Cardiac septum (tissue), 1 donor: ENCODE results near the gene FZD2. TPM values are rescaled to one million over a fixed set of nuclear protein-coding genes. Genes with fewer than 3 reads are reported as not detected.

ENCODE experiments used
- DNase-seq: peaks from one replicate; pipeline ENCODE4 v3.0.0-alpha.2; 2020; ENCODE audit warnings: low spot score
- intact Hi-C: fragments of 100-400 bp; cut with DNase I; formaldehyde crosslinking; loops from one replicate; pipeline ENCODE4 v1.14.0; 2022
- total RNA-seq: library from RNA; stranded (reverse); fragmentation: NEBNext Ultra II Directional; extraction: Animal tissue kit (Norgen Biotek cat#: 25700); gene quantifications from one replicate; pipeline ENCODE4 v1.2.1, GENCODE V29; 2021
- donor health status: DM: no; HTN: no; CAD: no.

Gene FZD2
- total RNA-seq, 1 donor from 2014 or later, result 5.7 TPM

DNA sequence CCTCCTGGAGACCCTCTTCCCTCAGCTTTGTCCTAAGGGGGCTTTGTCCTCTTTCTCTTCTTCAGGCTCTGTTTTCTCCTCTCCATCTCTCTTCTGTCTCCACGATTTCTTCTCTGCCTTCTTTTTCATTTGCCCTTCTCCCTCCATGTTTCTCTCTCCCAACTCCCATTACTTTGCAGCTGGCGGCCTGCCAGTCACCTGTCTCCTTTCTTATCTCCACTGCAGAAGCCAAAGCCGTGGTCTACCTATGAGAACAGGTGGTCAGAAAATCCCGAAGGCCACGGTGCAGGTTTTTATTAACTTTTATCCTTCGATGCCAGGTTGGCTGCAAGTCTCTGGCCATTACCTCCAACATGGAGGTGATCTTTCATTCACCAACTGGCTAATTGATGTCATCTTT, 45.1 kb downstream of the FZD2 start:
- DNase-seq, result no peak
- intact Hi-C loops, result no loop called here

DNA sequence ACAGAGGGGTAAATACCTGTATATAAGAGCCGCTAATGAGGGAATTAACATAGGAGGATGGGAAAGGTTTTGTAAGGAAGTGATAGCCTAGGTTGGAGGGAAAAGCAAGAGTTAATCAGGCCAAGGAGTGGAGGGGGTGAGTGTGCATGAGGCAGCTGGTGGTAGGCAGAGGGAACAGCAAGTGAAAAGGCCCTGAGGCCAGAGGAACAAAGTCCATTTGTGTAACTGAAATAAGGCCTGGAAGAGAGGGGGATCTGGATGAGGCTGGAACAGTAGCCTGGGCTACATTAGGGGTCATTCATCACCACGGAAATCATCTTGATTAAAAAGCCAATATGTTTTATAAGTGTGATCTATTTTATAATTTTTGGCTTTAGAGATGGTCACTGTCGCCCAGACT, 45.7 kb downstream of the FZD2 start:
- no peak for DNase-seq
- intact Hi-C loops, result no loop called here

DNA sequence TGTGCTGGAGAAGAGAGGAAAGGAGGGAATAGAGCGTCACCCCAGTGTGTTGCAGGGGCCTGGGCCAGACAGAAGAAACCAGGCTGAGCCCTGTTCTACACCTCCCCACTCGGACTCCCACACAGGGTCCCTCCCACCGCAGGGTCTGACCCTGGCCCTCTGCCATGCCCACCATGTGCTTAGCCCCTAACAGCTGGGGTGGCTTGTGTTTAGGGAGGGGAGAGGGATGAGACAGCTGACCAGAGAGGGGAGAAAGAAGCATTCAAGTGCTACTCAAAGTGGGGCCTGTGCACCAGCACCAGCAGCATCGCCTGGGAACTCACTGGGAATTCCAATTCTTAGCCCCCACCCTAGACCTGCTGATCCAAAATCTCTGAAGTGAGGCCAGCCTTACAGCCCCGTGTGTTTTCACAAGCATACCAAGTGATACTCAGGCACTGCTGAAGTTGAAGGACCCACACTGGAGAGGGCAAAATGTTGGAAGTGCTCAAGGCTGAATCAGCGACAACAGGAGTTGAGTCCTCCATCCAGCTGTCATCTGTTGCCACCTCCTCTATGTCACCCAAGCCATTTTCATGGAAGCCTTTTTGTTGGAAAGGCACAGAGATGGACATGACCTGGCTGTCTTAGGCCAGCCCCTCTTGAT, 47.0 kb downstream of the FZD2 start:
- no peak for DNase-seq
- intact Hi-C loops, result no loop called here

DNA sequence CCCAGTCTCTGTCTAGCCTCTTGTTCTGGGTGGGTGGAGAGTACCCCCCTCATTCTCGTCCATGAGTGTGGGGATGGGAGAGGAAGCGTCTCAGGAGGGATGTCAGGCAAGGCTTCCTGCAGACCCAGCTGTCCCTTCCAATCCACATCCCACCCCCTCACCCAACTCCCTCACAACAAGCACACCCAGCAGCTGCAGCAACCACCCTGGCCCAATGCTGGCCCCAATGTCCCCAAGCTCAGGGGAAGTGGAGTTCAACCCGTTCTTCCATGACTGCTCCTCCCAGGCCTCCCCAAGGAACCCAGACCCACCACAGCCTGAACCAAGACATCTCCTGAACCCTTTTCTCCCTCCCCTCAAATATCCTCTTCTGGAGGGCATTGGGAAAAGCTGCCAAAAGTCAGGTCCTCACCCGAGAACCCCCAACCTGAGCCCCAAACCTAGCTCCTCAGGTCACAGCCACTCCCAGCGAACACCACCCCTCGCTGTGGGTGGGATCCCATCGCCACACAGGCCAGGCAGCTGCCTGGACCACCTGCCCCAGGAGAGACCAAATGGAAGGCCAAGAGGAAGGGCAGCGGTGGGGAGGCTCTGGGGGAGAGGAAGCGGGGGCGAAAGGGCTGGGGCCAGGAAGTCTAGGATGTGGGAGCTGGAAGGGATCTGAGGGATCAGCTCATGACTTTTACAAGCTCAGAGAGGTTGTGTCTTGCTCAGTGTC, 47.6 kb downstream of the FZD2 start:
- intact Hi-C loops, result no loop called here
- DNase-seq, result no peak

DNA sequence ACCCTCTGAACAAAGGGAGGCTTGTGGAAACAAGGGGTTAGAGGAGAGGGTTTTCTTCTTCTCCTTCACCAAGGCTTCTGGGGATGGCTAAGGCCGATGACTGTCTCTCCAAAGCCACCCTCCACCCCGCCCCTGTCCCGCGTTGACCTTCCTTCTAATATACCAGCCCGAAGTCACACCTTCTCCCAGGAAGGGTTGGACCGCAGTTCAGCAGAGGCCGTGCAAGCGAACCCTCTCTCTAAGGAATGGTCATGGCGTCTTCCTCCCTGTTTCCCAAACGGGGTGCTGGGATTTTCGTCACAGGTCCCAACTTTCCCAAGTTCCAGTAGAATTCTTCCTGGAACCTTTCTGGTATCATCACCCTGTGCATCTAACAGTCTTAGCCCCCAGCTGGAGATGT, 49.4 kb downstream of the FZD2 start:
- intact Hi-C loops, result no loop called here
- DNase-seq, result no peak

DNA sequence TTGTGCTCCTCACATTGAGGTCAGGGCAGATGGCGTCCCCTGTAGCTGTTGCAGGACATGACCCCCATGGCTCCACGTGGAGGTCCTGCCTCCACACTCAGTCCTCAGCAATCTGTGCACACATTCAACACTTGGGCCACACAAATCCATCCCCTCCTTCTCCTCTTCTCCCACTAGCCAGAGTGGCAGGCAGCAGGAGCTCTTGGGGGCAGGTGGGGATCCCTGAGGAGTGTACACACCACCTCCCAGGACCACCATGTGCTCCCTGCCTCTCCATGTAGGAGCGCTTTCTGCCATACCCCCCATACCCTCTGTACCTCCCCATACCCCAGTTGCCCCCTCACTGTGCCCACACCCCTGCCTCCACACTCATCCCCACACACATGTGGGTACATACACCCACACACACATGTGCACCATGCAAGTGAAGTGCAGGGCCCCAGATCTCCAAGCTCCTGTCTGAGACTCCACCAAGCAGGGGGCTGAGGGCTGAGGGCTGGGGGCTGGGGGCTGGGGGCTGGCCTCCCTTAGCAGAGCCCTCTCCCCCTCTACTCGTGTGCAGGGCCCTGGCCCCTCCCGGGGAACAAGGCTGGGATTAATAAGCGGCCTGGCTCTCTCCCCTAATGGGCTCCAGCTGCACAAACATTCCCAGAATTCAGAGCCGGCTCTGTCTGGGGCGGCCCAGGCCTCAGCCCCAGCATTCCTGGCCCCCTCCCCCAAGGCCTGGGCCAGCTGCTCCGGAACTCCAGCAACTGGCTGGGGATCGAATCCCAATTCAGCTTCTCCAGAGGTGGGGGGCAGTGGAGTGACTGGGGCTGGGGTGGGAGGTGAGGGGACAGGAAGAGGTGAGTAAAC, 50.8 kb downstream of the FZD2 start:
- no peak for DNase-seq
- intact Hi-C loops, result no loop called here

DNA sequence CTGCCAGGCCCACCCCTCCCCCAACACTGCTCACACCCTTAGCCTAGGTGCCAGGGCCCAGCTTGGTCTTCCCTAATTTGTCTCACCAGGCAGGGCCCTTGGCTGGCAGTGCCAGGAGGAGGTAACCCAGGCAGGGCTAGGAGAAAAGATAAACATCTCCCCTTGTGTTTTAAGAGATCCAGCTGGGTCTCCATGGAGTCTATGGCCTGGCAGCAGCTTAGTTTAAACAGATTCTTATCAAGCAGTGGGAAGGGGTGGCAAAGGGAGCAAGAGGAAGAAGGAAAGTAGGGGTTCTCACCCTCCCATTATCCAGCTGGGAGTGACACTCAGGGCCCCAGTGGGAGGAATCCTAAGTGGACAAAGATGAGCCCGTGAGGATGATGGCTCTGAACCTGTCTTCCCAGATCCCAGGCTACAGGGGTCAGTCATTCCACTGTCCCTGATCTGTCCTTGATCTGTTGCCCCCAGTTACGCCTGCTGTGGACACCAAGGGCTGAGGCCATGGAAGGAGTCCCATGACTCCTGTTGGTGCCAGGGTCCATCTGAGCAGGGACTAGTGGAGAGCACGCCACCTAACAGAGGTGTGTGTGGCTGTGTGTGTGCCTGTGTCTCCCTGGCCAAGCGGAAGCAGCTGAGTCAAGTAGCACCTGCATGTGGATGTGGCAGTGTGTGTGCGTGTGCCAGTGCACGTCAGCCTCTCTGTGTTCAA, 51.6 kb downstream of the FZD2 start:
- no peak for DNase-seq
- intact Hi-C loops, result no loop called here

DNA sequence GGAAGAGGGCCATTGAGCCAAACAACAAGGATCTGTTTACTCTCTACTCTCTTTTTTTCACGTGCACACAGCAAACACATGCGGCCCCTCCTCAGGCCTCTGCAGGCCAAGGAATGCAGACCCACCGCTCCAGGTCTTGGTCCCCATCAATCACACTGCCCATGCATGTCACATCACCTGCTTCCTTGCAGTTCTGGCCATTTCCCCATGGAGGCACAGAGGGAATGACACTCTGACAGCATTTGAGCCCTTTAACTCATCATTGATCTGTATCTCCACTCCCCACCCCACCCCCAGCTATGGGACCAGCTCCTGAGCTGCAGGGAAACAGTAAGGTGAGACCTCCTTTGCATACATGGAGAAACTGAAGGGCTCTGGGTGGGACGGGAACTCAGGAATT, 53.0 kb downstream of the FZD2 start:
- intact Hi-C loops, result no loop called here
- no peak for DNase-seq

Other genes starting within 250 kb of the FZD2 start
- gene RUNDC3A, start 248.9 kb upstream of the FZD2 start, total RNA-seq, result 0.97 TPM
- gene SLC25A39, start 232.7 kb upstream of the FZD2 start, total RNA-seq, result 53.4 TPM
- 130 TPM for gene GRN, start 212.2 kb upstream of the FZD2 start, total RNA-seq
- 0.62 TPM for gene FAM171A2, start 193.6 kb upstream of the FZD2 start, total RNA-seq
- gene ITGA2B, start 167.8 kb upstream of the FZD2 start, total RNA-seq, result 1.7 TPM
- gene GPATCH8, start 54.1 kb upstream of the FZD2 start, total RNA-seq, result 23.8 TPM
- not detected for gene MEIOC, start 99.0 kb downstream of the FZD2 start, total RNA-seq
- gene CCDC43, start 132.3 kb downstream of the FZD2 start, total RNA-seq, result 25.5 TPM
- 5.9 TPM for gene DBF4B, start 151.2 kb downstream of the FZD2 start, total RNA-seq
- 1.00 TPM for gene ADAM11, start 201.5 kb downstream of the FZD2 start, total RNA-seq